ENCODE results near the gene LDLRAD4.

Gene LDLRAD4

DNA sequence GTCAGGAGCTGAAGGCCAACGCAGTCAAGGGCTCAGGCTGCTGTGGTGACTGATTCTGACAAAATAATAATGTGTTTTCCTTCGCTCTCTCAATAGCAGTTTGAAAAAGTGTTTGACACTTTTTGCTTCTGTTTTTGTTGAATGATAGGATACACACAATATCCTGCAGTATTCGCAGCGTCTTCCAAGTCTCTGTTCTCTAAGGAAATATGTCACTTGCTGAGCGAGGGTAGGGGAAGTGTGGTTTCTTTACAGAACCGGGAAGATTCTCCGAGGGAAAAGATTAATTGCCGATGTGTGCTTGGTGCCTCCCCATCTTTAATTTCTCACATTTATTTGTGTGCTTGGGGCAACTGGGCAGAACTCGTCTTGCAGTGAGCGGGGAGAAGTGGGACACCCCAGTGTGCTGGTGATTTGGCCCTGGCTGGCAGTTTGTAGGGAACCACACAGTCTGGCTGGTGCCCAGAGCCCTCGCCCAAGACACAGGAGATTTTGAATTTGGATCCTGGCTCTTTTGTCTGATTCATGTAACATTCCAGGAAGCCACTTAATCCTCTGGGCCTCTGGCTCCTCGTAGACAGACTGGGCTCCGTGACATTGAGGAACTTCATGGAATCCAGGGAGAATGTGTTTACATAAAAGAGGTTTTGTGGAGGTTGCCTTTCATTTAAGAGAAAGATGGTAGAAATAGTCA, 169.4 kb downstream of the LDLRAD4 start:
- DNase-seq (ENCODE audit: low read depth): no peak

DNA sequence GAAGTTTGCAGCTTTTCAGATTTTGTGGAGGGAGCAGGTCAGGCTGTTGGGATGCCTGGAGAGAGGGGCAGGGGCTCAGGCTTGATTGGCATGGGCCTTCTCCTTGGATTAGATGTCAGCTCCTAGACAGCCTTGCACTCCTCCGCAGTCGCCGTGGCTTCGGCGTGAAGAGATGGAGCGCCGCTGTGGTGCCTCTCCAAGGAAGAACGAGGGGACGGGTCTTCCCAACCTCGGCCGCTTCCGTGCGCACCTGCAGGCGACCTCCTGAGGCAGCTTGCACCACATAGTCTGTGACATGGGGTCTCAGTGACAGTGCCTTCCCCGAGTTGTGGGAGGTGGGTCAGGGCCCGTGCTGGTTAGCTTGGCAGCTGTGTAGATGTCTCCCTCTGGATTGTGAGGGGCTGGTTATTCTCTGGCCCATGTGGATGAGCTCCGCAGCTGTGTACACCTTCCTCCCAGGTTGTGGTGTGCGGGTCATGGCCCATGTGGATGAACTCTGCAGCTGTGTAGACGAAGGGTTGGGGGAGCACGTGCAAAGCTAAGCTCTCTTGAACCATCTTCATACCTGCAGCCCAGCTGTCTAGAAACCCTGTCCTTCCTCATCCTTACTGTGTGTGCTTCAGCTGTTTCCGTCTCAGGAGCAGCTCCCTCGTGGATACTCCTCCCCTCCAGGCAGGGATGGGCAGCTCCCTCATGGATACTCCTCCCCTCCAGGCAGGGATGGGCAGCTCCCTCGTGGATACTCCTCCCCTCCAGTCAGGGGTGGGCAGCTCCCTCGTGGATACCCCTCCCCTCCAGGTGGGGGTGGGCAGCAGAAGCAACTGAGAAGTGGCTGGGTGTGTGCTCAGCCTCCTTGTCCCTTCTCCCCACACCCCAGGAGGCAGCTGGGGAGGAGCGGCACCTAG, 170.3 kb downstream of the LDLRAD4 start:
- no peak for DNase-seq (ENCODE audit: low read depth)

DNA sequence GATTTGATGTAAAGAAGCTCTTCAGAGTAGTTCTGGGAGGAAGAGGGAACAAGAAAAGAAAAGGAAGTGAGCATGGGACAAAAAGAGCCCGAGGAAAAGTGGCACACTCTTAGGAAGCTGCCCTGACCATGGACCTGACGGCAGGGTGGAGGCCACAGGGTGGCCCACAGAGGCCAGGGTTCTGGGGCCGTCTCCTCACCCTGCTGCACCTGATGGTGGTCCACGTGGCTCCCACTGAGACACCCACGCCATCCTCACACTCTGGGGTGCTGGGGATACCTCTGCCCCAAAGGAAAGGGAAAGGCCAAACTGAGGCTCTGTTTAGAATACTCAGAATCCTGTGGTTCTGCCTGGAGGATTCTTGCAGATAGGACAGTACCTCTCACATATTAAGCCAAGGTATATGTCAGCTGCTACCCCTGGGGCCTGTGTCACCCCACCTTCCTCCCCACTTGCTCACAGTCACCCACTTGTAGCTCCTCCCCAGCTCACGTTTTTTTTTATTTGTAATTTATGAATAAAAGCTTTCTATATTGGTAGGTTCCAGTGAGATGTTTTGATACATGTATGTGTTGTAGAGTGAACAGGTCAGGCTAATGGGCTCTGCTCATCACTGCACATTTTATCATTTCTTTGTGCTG, 171.1 kb downstream of the LDLRAD4 start:
- DNase-seq (ENCODE audit: low read depth): no peak

DNA sequence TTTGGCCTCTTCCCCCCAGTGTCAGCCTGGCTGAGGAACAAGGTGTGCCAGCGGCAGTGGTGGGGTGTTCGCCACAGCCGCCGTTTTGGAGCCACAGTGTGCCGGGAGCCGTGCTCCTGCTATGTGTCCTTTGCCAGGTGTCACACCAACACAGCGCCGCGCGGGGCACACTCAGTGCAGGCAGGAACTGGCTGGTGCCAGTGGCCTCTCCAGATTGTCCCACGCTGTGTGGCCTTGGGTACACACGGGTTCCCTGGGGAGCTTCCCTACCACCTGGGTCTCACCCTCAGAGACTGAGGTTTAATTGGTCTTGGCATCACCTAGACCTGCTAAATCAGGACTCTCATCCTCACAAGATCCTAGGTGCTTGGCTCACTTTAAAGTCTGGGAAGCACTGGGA, 171.6 kb downstream of the LDLRAD4 start:
- DNase-seq (ENCODE audit: low read depth): no peak

DNA sequence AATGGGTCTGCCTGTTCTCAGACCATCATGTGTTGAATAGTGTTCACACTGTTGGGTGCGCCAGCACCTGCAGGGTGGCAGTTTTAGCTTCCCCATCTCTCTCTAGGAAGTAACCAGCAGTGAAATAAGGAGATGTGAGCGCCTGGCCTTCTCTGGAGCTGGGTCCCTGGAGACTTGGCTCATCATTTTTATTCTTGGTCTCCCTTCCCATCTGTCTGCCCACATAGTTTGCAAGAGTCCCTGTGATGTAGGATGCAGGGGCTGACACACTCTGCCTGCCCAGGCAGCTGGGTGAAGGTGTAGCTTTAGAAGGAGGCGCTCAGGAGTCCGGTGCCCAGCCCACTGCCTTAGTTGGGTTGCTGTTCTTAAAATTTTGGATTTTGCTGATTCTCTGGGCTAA, 172.2 kb downstream of the LDLRAD4 start:
- no peak for DNase-seq (ENCODE audit: low read depth)

DNA sequence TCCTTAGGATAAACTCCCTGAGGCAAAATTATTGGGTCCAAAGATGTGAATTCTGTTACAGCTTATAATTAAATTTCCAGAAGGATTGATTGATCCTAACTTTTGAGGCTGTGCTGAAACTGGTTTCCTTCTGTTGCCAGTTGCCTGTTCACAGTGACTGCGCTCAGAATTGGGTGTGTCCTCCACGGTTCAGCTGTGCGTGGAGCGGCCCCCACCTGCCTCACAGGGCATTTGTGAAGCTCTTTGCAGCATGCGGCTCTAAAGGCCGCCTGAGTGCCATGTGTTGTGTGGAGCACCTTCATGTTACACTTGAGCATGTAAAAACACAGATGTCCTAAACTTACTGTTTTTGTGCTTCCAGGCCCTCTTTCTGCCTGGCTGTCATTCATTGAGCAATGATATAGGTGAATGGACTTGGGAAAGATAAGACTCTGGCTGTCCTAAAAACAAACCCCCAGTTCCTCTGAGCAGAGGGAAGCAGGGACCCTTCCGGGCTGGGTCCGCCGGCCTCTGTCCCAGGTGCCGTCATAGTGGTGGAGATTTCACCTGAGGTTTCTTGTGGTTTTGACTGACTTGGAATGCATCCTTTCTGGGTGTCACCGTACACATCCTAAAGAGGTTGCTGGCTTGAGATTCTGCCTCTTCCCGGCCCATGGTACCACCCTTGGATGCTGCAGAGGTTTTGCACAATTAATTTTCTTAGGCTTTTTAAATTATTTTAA, 173.6 kb downstream of the LDLRAD4 start:
- no peak for DNase-seq (ENCODE audit: low read depth)

DNA sequence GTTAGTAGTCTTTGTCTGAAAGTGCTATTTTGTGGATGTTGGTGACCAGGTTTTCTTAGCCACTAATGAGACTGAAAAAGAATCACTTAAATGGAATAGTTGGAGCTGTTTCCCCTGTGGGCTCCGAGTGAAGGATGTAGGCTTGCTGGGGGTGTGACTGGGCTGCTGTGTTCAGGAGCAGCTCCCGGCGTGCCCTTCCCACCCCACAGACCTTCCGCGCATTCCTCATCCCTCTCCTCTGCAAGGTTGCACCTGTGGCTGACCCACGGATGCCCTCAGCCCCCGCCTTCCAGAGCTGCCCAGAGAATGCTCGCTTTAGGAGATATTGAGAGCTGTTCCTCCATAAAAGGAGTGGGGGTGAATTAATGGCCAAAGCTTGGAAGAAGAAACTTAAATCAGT, 174.3 kb downstream of the LDLRAD4 start:
- no peak for DNase-seq (ENCODE audit: low read depth)

DNA sequence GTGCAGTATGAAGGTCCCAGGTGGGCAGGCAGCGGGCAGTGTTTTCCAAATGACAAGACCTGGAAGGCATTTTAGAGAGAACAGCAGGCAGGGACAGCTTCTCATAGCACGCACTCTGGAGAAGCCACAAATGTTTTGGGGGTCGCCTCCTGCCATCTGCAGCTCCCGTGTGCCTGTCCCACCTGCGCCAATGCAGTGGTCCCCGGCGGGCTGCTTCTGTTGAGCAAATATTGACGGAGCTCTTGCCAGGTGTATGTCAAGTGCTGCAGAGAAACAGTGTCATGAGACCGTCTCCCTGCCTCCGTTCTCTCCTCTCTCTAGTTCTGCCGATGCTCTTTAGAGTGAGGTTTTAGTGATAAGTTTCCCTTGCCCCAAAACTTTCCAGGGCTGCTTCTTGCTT, 174.8 kb downstream of the LDLRAD4 start:
- DNase-seq (ENCODE audit: low read depth): no peak

DNA sequence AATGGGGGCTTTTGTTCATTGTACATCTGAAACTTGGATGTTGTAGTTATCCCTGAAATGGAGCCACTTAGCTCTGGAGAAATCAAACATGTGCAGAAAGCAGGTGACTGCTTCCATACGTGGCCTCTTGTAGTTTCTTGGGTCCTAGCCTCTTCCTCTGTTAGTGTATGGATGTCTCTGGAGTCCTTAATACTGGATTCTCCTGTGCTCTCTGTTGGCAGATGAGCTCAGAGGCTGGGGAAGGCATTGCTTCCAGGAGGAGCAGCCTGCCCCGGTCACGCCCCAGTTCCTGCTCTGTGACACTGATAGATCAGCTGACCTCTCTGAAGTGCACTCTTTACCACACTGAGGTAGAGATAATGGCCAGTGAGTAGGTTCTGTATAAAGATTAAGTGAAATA, 176.2 kb downstream of the LDLRAD4 start:
- no peak for DNase-seq (ENCODE audit: low read depth)

DNA sequence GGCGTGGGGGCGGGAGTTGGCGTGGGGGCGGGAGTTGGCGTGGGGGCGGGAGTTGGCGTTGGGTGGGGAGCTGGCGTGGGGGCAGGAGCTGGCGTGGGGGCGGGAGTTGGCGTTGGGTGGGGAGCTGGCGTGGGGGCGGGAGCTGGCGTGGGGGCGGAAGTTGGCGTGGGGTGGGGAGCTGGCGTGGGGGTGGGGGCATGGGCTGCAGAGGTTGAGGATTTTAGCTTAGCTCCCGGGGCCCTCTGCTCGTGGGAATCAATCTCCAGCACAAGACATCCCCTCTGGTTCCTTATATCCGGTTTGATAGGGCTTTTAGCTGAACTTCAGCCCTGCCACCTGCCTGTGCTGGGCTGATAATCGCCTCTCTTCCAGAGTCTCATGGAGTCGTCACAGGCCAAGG, 177.0 kb downstream of the LDLRAD4 start:
- no peak for DNase-seq (ENCODE audit: low read depth)

DNA sequence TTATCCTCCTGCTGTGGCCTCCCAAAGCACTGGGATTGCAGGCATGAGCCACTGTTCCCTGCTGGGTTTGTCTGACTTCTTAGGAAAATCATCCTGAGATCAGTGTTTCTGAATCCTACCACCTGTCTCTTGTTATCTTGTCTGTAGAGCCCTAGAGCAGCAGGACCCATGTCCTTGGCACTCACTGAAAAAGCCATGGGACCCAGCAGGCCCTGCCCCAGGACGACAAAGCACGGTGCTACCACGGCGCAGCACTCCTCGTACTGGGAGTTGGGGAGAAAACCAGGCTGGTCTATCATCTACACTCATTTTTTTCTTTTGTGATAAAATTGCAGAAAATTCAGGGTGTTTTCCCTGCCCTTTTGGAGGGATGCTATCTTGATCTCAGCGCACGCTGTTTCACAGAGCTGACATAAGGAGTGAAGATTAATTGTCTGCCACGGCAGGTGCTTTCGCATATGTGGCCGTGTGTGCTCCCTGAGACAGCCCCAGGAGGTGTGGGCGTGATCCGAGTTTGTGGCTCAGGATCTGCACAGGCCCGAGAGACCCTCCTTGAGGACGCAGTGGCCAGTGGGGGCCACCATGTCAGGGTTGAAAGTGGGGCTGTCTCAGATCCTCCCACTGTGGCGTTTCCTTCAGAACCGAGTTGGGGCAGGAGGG, 179.1 kb downstream of the LDLRAD4 start:
- no peak for DNase-seq (ENCODE audit: low read depth)

DNA sequence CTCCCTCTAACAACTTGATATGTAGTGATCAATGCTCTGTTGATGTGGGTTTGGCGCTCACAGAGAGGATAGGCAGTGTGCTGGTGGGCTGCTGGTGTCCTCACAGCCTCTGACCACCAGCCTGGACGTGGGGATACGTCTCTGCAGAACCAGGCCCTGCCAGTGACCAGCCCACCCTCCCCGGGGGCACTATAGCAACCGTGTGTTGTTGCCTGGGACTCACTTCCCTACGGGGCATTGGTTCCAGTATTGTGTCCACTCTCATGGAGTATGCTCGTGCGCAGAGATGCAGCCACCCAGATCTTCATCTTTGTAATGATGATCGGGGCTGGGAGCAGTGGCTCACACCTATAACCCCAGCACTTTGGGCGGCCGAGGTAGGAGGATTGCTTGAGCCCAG, 180.1 kb downstream of the LDLRAD4 start:
- no peak for DNase-seq (ENCODE audit: low read depth)

DNA sequence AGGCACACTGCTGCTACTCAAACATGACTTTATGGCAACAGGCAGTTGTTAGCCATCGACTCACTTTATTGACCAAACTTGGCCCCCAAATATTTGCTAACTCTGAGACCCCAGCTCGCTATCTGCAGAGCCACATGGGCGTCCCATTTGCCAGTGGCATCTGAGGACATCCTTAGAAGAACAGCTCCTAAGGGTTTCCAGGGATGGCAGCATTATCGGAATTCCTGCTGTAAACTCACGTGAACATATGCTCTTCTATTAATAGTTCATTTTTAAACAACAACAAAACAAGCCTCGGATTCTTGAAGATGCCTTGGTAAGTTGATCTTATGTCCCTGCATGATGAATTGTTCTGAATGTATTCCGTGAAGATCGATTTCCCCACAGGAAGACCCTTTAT, 181.0 kb downstream of the LDLRAD4 start:
- no peak for DNase-seq (ENCODE audit: low read depth)

DNA sequence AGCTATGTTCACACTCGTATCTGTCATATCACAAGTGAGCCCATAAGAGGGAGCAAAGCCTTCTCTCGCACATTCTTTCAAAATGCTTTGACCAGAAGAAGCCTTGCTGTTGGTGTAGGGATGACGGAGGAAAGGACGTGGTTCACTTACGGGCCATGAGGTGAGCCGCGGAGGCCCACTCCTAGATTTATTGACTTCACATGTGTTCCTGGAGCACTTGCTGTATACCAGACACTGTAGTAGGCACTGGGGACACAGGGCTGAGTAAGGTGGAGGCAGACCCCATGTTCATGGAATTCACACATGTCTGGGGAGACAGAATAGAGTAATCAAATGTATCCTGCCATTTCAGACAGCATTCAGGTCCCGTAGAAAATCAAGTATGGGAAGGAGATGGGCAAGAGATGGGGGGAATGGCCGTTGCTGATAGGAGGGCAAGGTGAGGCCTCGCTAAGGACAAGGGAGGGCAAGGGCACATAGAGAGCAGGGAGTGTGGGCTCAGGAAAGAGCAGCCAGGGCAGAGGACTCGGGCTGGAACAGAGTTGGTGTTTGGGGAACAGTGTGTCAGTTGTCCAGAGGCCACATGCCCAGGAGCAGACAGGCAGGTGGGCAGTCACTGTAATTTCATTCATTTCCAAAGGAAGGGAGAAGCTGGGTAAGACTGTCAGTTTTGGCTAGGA, 182.2 kb downstream of the LDLRAD4 start:
- no peak for DNase-seq (ENCODE audit: low read depth)

DNA sequence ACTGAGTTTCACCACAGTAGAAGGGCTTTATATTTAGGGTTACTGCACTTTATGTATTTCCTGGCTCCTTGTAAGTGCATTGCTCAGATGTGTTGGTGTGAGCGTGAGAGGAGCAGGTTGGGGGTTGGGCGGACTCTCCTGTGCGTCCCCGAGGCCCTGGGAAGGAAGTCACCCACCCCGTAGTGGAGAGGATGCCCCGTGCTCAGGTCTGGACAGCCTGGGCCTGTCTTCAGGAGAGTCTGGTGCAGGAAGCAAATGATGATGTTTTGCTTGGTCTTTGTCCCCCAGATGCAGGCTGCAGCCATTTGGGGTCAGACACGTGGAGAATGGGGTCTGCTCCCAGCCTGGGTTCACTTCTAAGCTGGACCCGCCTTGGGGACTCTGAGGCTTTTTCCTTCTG, 182.8 kb downstream of the LDLRAD4 start:
- DNase-seq (ENCODE audit: low read depth): no peak

DNA sequence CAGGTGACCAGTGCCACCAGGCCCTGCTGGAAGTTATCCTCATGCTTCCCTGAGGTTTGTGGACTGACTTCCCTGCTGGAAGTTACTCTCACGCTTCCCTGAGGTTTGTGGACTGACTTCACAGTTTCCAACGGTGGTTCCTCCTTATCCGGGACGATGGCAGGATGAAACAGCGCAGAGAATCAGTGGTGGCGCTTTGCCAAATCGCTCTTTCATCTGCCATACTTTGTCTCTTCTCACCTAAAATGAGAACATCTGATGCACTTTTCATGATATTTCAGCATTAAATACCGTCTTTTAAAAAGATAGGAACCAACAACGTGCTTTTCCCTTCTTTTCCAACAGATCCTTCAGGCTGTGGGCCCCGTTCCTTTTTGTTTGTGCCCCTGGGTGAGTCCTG, 183.3 kb downstream of the LDLRAD4 start:
- no peak for DNase-seq (ENCODE audit: low read depth)

DNA sequence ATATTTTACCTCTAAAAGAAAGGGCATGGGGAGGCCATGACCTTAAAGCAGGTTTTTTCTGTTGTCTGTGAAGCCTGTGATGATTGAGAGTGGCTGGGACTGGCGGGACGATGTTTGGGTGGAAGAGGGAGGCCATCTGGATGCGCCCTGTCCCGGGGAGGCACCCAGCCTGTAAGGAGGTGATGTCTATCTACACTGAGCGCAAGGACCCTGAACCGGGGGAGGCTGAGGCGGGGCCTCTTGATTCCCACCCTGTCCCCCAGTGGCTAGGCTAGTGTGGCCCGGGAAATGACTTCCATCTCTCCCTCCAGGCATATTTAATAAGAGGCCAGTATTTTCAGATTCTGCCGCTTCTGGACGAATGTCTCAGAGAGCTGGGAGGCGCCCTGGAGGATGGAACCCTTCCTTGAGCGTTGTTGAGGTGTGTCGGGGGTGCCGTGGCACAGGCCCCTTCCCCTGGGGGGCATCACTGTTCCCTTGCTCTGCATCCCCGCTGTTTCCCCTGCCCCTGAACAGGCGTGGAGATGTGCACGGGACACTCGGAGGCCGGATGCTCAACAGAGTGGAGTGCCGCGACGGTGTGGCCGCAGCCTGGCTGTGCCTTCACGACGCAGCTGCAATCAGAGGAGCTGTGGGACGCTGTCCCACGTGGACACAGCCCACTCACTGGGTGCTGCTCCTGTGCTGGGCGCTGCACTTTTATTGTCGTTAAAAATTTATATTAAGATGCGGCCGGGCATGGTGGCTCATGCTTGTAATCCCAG, 185.4 kb downstream of the LDLRAD4 start:
- no peak for DNase-seq (ENCODE audit: low read depth)

DNA sequence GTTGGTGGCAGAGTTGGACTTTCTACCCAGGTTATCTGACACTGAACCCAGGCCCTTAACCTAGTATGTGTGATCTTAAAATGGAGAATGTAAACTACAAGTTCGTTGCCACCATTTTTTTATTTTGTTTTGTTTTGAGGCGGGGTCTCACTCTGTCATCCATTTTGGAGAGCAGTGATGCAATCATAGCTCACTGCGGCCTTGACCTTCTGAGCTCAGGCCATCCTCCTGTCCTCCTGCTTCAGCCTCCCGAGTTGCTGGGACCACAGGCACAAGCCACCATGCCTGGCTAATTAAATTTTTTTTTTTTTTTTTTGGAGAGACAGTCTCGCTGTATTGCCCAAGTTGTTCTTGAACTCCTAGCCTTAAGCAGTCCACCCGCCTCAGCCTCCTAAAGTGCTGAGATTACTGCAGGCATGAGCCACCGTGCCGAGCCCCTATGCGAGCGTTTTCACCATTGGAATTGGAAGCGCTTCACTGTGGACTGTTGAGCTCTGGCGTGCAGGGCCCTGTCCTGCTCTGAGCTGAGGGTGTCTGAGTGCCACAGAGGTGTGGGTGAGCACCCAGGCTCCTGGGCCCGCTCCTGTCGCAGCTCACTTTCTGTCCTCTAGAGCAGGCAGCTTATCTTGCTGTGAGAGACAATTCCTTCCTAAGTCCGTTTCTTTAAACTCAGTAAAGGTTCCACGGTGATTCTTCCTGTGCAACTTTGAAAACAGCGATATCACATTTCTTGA, 186.9 kb downstream of the LDLRAD4 start:
- DNase-seq (ENCODE audit: low read depth): no peak

DNA sequence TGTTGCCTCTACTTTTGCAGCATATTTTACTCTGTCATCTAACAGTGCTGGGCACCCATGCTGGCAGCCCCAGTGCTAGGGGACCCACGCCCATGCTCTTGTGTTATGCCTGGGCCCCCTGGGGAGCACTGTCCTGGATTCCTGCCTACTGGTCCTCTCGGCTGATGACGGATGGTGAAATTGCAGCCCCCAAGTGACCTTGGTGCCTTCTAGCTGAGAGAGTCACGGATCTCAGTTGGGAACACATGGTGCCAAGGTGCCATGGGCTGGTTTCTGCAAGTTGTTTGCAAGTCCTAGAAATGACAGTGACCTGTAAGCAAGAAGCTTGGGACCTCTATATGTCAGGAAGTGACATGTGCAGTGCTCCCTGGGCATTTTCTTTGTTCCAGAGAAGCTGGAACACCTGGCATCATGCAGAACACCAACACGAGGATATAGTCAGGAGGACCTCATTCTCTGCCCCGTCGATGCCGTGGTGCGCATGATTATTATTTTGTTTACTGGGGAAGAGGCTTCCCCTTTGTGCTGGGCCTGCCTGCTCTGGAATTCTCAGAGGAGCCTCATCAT, 187.6 kb downstream of the LDLRAD4 start:
- no peak for DNase-seq (ENCODE audit: low read depth)

Data from activated gamma-delta T cell treated with anti-CD3 and anti-CD28 coated beads, Interleukin-2, amount 50 U/mL, for 16 hours (primary cell).